PC-9 (cell line): ENCODE data around the gene EVC.

Experiments
- EZH2 ChIP-seq: fragments of 200-600 bp; sonication (generic); IDR thresholded peaks from 2 replicates; pipeline ENCODE4 v1.8.0; 2017; ENCODE audit warnings: antibody characterized with exemption, low read depth
- TF ChIP-seq, protein P1 (sequence below): fragments of 200-600 bp; sonication (generic); conservative IDR thresholded peaks from 2 replicates; pipeline ENCODE4 v1.6.1; 2017; ENCODE audit warnings: mixed run types, antibody characterized with exemption, mild to moderate bottlenecking, moderate library complexity

DNA sequence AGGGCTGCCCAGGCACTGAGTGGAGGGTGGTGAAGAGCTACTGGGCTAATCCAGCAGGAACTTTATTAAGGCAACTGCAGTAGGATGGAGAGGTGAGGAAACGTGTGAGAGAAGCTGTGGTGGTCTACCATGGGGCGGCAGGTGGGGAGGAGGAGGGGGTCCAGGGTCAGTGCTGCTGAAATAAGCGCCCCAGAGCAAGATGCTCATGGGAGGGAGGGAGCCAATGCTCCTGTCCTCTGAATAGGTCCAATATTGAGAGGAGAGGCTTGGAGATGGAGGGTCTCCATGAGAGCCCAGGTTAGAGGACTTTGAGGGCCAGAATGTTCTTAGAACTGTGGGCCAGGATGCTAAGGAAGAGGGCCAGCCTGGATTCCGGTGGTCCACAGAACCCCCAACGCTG, 35.2 kb downstream of the EVC start:
- TF ChIP-seq, protein P1, sequence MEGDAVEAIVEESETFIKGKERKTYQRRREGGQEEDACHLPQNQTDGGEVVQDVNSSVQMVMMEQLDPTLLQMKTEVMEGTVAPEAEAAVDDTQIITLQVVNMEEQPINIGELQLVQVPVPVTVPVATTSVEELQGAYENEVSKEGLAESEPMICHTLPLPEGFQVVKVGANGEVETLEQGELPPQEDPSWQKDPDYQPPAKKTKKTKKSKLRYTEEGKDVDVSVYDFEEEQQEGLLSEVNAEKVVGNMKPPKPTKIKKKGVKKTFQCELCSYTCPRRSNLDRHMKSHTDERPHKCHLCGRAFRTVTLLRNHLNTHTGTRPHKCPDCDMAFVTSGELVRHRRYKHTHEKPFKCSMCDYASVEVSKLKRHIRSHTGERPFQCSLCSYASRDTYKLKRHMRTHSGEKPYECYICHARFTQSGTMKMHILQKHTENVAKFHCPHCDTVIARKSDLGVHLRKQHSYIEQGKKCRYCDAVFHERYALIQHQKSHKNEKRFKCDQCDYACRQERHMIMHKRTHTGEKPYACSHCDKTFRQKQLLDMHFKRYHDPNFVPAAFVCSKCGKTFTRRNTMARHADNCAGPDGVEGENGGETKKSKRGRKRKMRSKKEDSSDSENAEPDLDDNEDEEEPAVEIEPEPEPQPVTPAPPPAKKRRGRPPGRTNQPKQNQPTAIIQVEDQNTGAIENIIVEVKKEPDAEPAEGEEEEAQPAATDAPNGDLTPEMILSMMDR: no peak
- no peak for TF ChIP-seq EZH2
